HG02884 (cell line): Measurements from ENCODE around the gene YPEL1.
"Not testable (repeated sequence)": the region's sequence is repeated elsewhere in the genome, so short reads cannot be mapped to it uniquely, and the experiment has no call there.

Source experiments
- ATAC-seq: cut with Tn5 transposase; IDR thresholded peaks from one replicate; pipeline ENCODE4 v1.9.1; 2021; ENCODE audit warnings: mild to moderate bottlenecking, moderate library complexity; ENCODE audit not compliant: unreplicated experiment

YPEL1 gene

GRCh38 chr22:21700822-21701221 lies 34.8 kb downstream of the YPEL1 start:
- no peak for ATAC-seq

- no peak for ATAC-seq
These were observed 36.0 kb downstream of the YPEL1 start for GRCh38 chr22:21699643-21700042.

DNA sequence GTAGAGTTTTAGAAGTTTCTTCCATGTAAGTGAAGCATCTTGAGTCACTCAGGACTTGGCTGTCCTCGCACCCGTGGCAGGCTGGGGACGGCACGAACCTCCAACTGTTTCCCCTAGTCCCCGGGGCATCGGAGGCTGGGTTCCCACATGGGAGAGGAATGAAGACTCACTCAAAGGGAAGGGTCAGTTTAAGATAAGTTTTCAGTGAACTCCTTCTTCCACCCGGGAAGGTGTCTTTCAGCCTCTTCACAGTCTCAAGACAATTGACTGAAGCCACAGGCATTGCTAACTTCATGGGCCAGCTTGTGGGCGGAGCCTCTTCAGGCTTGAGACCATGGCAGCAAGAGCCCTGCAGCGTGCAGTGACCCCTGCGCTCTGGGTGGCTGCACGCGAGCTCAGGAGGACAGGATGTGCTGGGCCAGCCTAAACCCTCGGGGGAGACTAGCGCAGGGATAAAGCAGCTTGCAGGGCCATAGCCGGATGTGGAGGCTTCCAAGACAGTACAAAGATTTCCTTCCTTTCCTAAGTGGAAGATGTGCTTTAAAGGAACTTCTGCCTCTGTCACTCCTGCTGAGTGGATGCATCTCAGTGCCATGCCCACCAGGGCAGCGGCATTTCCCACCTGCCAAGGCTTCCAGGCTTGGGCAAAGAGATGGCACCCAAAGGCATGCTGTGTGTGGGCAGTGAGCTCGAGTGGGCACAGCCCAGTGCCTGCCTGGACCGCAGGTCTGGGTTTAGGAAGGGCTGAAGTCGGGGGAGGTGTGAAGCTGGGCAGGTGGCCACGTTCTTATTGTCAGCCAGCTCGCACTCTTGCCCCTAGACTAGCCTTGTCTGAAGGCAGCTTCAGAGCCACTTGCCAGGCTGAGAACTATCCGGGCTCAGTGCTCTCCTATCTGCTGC lies 36.9 kb downstream of the YPEL1 start:
- no peak for ATAC-seq

GRCh38 chr22:21697880-21698279 lies 37.7 kb downstream of the YPEL1 start:
- ATAC-seq, result no peak

- no peak for ATAC-seq
These were observed 38.4 kb downstream of the YPEL1 start for GRCh38 chr22:21697021-21697771.

GRCh38 chr22:21696115-21696514 lies 39.5 kb downstream of the YPEL1 start:
- no peak for ATAC-seq

DNA sequence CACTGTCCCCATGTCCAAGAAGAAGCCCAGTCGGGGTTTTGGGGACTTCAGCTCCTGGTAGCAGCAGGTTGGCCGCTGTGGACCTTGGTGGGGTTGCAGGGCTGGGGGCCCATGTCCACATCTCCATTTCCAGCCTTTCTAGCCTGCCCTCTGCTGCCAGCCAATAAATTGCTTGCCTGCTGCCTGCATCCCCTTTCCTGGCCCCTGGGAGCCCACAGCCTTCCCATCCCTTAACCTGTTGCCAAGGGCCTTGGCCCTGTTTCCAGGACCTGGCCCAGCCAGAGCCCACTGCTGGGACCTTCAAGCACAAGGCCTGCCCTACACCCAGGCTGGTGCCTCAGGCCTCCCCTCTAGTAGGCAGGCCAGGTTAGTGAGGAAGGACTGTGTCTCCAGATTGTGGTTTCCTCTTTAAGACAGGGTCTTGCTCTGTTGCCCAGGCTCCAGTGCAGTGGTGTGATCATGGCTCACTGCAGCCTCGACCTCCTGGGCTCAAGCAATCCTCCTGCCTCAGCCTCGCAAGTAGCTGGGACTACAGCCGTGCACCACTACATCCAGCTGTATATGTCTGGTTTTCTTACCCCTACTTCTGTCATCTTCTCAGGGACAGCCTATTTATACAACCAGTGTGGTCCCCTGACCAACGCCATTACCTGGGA lies 40.0 kb downstream of the YPEL1 start:
- ATAC-seq, result no peak

GRCh38 chr22:21694795-21695429 lies 40.7 kb downstream of the YPEL1 start:
- no peak for ATAC-seq

DNA sequence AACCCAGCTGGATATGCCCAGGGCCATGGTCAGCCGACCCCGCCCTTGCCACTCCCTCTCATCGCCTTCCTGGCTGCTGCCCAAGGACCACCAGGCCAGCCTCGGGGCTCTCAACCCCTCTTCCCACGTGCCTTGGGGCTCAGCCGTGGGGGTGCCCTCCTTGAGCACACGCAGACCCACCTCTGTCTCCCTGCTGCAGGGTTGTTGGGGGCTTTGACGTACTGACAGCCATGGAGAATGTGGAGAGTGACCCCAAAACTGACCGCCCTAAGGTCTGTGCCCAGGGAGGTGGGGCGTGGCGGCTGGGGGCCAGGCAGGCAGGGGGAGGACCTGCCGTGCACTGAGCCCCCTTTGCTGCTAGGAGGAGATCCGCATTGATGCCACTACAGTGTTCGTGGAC lies 41.2 kb downstream of the YPEL1 start:
- ATAC-seq, result no peak

- no peak for ATAC-seq
These were observed 41.6 kb downstream of the YPEL1 start for GRCh38 chr22:21693999-21694341.

DNA sequence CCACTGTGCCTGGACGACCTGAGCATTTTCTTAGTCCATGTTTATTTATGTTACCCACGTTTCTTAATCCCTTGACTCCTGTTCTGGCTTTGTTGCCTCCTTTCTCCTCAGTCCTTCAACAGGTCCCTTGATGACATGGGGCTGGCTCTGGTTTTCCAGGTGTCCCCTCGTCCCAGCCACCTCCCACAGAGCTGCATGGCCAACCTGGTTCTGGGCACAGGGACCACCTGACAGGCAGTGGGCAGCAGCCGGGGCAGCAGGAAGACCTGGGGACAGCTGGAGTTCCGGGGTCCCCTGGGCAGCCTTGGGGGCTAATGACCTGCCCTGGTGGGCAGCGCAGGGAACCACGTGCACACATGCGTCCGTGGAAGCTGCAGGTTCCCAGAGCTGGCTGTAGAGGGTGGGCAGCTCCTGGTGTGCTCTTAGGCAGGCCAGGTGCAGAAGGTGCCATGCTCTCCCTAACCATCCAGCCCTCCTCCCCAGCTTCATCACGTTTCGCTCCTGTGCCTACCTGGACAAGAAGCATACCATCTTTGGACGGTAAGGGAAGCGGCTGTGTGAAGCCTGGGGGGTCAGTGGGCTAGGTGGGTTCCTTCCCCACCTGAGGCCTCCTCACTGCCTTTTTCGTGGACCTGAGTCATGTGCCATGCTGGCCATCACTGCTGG lies 42.1 kb downstream of the YPEL1 start:
- no peak for ATAC-seq

- not testable (repeated sequence) for ATAC-seq
These were observed 42.7 kb downstream of the YPEL1 start for GRCh38 chr22:21692856-21693255.

- no peak for ATAC-seq
These were observed 43.8 kb downstream of the YPEL1 start for GRCh38 chr22:21691816-21692215.

GRCh38 chr22:21690401-21690801 lies 45.2 kb downstream of the YPEL1 start:
- ATAC-seq, result no peak

DNA sequence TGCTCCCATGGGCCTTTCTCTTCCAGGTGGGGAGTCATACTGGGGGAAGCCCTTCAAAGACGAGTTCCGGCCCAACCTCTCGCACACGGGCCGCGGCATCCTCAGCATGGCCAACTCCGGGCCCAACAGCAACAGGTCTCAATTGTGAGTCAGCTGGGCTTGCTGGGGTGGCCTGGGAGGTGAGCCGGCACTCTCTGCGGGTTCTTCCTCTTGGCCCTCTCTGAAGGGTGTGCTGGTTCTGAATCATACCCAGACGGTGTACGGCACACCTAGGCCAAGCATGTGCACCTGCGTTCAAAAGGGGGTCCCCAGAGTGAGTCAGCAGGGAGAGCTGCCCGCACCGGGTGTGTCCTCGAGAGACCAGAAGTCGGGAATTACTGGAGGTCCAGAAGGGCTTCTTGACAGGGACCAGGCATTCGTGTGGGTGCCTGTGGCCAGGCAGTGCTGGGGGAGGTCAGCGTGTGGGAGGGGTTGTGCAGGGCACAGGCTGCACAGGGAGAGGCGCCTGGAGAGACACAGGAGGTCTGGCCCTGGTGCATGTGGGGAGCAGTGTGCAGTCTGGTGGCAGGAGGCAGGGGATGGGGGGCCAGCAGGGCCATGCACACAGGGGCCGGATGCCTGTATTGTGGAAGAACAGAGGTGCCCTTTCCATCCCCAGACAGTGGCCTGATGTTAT lies 46.8 kb downstream of the YPEL1 start:
- ATAC-seq, result no peak

DNA sequence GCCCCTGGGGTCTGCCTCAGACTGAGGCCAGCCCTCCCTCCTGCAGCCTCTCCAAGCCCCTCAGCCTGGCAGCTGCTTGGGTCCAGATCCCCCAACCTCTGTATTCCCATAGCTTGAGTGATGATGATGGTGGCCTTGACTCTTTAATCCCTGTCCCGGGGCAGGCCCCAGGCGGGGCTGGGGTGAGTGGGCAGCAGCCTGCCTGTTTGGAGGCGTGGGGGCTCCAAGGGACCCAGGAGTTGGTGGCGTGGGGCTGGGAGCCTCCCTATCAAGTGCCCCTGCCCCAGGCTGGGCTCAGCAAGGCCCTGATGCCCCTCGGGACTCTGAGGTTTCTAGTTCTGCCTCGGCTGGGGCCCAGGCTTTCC lies 47.3 kb downstream of the YPEL1 start:
- no peak for ATAC-seq

DNA sequence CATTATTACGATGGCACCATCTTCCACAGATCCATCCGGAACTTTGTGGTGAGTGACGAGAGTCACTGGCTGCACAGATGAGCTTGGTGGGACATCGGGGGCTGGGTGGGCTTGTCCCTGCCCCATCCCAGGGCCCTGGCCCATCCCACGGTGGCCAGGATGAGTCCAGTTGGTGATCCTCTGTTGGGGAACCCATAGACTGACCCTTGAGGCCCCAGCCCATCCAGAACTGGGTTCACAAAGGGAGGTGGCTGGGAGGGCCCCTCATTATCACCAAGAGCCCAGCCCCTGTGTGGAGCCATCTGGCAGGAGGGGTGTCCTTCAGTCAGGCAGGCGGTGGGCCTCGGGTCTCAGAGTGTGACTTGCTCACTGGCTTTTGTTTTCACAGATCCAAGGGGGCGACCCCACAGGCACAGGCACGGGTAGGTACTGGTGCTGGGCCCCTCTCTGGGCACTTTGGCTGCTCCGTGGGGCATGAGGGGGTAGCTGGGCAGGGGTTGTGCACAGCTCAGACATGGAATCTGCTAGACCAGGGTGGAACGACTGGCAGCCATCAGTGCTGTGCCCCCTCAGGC lies 47.8 kb downstream of the YPEL1 start:
- no peak for ATAC-seq

GRCh38 chr22:21686634-21687393 lies 48.8 kb downstream of the YPEL1 start:
- ATAC-seq, result no peak

- no peak for ATAC-seq
These were observed 49.4 kb downstream of the YPEL1 start for GRCh38 chr22:21686193-21686608.
